Erythroblast (primary cell): ENCODE results near the gene KIN.
A peak's percentile ranks its signal among the peaks of the same experiment; 100 is the strongest.
"Not testable (repeated sequence)": the region's sequence is repeated elsewhere in the genome, so short reads cannot be mapped to it uniquely, and the experiment has no call there.

Source experiments
- DNase-seq, 2 experiments: peaks; one replicate each; lab custom pipeline; 2025; lab: John Stamatoyannopoulos, UW
- GATA1 ChIP-seq: IDR thresholded peaks from 2 replicates; pipeline ENCODE4 v1.6.1; 2011; ENCODE audit warnings: low read depth, mild to moderate bottlenecking, control low read depth, low read length, moderate library complexity
- POLR2A ChIP-seq: IDR thresholded peaks from 2 replicates; pipeline ENCODE4 v1.6.1; 2011; ENCODE audit warnings: mild to moderate bottlenecking, low read length

Gene KIN

DNA sequence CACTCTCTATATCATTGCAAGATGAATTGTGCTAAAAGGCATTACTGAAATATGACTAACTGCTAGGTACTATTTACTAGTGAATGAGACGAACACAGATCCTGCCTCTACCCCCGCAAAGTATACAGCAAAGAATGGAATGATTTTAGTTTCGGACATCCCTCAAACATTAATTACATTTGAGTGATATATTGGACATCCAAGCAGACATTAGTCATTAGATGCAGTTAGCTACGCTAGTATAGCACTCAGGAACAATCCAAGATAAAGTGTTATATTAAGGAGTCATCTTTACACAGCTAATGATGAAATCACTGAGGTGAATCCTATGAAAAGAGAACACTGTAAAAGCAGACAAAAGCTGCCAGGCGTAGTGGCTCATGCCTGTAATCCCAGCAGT lies 23.2 kb upstream of the KIN start:
- no peak for DNase-seq
- TF ChIP-seq POLR2A (no peak), GATA1 (no peak)

DNA sequence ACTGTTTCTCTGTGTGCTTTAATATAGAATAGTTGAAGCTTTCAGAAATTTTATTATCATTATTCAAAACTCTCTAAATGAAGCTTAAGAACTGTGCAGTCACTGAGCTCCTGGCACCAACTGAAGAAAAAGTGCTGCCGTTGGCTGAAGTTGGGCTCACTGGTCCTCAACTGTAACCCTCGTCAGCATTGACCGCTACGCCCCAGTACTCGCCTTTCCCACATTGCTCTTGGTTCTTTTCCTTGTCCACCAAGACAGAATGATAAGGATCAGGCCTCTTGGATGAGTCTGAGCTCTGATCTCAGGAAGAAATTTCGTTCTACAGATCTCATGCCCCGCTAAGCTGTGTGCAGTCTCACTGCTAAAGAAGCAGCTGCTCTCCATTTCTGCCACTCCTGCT lies 22.6 kb upstream of the KIN start:
- no peak for TF ChIP-seq POLR2A
- no peak for TF ChIP-seq GATA1
- no peak for DNase-seq

DNA sequence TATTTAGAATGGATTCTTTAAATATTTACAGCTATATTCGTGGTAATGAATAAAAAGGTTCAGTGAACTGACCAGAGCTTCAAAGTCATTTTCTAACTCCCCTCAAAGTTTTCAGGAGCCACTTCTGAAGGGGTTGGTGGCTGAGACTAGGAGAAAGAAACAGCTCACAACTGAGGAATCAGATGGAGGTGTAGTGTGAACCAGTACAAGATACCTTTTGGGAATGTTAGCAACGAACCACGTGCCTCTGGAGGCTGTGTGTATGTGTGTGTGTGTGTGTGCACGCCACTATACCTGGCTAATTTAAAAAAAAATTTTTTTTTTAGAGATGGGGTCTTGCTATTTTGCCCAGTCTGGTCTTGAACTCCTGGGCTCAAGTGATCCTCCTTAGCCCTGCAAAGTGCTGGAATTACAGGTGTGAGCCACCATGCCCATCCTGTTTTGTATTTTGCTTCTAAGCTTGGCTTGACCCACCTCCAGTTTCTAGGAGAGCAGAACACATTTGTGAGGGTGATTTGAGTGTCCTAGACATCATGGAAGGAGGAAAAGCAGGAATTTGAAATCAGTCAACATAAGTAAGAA lies 21.0 kb upstream of the KIN start:
- TF ChIP-seq POLR2A (no peak), GATA1 (no peak)
- no peak for DNase-seq

DNA sequence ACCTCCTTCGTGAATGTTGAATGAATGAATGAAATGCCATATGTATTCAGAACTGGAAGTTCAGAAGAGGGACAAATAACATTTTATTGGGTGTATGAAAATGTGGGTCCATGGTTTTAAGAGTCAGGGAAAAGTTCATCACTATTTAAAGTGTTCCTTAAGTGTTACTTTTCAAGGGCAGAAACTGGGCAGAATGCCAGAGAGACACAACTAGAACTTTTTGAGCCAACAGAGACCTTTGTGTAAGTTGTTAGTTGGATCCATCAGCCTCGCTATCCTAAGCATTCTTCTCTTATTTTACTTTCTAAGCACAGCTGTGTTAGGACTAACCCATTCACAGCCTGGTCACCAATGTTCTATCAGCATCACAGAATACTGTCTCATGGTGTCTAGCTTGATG lies 16.9 kb upstream of the KIN start:
- TF ChIP-seq POLR2A (no peak), GATA1 (no peak)
- DNase-seq: no peak

DNA sequence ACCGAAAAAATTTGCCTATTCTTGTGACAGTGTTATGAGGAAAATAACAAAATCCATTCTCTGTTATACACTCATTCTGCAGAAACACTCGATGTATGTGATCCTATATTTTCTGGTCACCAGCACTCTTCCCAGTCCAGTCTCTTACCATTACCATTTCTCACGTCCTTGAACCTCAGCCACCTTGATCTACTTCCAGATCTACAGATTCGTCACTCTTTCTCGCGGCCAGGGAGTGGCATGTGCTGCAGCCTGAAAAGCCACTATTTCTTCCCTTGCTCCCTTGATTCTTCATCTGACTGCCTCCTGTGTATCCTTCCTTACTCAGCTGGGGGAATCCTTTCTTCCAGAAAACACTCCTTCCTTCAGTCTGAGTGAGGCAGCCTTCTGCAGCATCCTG lies 16.4 kb upstream of the KIN start:
- DNase-seq: no peak
- TF ChIP-seq POLR2A (no peak), GATA1 (no peak)

DNA sequence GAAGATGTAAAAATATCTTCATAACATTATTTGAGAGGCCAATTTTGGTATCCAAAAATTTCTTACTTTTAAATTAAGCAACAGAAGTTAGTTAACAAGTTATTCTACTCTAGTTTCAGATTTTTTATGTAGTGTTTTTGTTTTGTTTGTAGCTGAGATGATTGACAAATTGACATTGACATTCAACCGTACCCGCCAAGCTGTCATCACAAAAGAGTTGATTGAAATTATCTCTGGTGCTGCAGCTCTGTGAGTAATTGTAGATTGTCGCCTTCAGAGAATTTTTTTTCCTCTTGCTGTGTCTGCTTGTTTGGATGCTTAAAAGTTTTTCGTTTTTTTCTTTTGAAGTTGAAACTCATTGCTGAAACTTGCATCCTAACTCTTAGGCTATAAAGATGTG lies 14.8 kb upstream of the KIN start:
- DNase-seq: no peak
- no peak for TF ChIP-seq POLR2A
- no peak for TF ChIP-seq GATA1

DNA sequence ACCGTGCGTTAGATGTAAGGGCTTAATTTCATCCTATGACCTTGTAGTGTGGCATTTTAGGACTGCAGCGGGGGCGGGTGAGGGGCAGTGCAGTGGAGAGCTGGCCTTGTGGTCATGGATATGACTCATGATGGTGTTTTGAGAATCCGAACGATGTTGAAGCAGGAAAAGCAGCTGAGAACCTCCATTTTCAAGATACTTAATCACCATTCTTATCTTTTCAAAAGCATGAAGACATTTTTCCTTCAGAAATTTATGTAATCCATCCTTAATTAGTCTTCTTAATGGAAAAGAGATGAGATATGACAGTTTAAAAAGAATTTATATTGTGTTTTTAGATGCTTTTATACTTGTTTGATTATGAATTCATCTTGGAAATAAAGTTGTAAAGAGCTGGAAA lies 9.8 kb upstream of the KIN start:
- TF ChIP-seq GATA1 (no peak), POLR2A (no peak)
- DNase-seq: peak; percentile 10 to 22

DNA sequence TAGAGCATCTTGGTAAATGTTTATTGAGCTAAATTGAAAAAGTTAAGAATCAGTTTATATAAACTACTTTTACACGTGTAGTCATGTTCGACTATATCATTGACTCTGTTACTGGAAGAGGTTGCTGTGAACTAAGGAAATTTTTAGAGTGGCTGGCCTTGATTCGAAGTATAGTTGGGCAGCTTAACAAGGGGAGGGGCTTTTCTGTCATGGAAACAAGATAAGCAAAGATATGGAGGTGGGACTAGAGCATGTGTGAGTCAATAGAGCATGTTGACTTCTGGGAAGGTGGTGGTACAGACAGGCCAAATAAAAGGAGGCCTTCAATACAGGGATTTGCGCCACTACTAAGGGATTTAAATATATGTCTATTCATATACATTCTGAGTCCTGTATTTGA lies 7.8 kb upstream of the KIN start:
- DNase-seq: peak; percentile 56 to 57
- TF ChIP-seq GATA1 (no peak), POLR2A (no peak)

DNA sequence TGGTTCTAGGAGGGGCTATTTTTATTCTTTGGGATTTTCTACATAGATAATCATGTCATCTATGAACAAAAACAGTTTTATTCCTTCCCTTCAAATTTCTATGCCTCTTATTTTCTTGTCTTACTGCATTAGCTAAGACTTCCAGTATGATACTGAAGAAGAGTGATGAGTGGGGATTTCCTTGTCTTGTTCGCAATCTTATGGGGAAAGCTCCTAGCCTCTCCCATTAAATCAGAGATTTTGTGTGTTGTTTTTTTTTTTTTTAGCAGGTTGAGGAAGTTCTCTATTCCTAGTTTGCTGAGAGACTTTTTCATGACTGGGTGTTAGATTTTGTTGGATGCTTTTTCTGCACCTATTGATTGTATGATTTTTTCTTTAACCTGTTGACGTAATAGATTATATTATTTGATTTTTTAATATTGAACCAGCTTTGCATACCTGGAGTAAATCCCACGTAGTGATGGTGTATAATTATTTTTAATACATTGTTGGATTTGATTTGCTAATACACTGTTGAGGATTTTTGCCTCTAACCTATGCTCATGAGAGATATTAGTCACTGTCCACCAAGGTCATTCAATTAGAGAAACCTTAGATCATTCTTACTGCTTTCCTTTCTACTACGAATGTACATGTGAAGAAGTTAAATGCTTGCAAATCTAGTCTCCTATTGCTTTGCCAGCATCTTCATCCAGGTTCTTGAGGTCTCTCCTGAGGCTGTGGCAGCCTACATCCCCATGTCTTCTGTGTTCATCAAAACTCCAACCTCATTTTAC lies 6.6 kb upstream of the KIN start:
- TF ChIP-seq POLR2A (no peak), GATA1 (no peak)
- no peak for DNase-seq

DNA sequence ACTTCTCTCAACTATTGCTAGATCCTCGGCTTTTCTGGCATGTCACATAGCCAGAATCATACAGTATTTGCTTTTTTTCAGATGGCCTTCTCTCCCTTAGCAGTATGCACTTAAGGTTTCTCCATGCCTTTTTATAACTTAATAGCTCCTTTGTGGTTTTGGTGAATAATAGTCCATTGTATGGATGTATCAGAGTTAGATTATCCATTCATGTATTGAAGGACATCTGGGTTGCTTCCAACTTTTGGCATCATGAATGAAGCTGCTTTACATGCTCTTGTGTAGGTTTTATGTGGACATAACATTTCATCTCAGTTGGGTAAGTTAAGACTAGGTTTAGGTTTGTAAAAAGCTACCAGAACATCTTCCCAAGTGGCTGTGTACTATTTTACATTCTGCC lies 4.7 kb upstream of the KIN start:
- TF ChIP-seq GATA1 (no peak), POLR2A (no peak)
- no peak for DNase-seq

DNA sequence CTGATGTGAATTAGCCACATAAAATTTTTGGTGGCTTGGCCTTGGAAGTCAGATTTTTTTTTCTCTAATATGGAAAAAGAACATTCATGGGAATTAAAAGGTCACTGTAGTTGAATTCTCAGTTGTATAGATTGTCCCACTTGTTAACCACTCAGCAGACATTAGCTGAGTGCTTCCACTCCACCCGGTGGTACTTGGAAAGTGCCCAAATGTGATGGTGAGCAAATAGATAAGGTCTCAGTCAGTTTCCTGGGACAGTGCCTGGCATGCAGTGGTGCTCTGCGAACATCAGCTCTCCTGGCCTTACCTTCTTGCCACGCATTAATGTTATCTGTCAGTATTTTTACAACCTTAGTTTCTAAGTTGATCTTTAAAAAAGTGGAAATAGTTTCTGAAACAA lies 1.6 kb upstream of the KIN start:
- TF ChIP-seq GATA1 (no peak), POLR2A (no peak)
- peak; percentile 72 to 81 for DNase-seq

DNA sequence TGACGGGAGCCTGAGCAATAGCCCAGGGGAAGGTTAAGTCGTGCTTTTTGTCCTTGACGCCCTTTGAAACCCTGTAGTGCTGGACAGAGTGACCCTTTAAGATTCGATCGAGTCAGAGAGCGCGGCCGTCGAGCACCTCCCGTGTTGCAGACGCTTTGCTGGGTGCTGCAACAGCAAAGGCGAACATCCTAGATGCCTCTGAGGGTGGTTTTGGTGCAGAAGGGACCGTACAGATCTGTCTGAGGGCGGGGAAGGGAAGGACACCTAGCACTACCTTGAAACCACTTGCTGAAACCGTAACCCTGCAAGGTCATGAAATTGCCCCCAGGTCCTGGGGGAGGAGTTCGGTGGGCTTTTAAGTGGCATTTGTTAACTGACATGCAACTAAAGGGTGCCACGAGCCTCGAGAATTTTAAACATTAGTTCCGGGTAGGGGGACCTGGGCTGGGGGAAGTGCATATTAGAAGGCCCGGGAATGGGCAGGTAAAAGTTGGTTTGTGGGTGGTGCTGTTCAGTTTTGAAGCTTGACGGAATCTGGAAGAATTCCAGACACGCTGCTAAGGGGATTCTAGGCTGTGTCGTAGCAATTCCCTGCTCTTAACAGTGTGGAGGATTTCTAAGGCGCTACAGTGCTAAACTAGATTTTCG lies 970 bp upstream of the KIN start:
- TF ChIP-seq POLR2A (no peak), GATA1 (no peak)
- DNase-seq: peak in 1 of 2 experiments; percentile 43

DNA sequence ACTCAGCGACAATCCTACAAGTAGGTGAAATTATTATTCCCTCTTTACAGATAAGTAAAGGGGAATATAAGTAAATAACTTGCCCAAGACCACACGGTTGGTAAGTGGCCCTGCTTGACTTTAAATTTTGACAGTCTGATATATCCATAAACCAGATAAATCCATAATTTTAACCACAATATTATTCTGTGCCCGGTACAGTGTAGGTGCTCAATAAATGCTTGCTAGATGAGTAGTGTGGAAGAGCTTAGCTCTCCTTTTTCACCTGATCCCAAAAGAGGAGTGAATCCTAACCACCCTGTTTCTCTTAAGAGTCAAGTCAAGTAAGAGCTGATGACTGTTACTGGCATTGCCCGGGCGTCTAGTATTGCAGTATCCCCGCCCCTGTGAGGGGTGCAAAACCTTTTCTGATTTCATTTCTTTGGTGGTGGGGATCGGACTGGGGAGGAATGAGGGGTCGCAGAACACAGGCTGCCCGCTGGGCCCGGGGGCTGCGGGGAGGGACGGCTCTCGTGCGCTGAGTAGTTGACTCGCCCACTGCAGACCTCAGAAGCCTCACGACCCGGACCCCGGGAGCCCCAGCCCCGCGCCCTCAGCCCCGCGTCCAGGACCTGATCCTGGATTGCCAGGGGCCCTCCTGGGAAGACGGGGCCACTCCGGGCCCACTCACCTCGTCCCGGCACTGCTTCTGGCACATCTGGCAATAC lies 490 bp downstream of the KIN start:
- DNase-seq: peak; percentile 40 to 62
- TF ChIP-seq GATA1 (no peak), POLR2A (no peak)

DNA sequence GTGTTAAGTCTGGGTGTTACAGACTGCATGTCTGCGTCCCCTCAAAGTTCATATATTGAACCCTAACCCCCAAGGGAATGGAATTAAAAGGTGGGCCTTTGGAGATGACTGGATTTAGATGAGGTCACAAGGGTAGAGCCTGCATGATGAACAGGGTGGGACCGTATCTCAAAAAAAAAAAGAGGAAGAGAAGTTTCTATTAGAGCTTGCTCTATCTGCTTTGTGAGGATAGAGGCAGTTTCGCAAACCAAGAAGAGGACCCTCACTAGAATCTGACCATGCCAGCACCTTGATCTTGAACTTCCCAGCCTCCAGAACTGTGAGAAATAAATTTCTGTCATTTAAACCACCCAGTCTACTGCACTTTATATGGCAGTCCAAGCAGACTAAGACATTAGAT lies 1.4 kb downstream of the KIN start:
- no peak for TF ChIP-seq POLR2A
- no peak for TF ChIP-seq GATA1
- DNase-seq: peak in 1 of 2 experiments; percentile 4

DNA sequence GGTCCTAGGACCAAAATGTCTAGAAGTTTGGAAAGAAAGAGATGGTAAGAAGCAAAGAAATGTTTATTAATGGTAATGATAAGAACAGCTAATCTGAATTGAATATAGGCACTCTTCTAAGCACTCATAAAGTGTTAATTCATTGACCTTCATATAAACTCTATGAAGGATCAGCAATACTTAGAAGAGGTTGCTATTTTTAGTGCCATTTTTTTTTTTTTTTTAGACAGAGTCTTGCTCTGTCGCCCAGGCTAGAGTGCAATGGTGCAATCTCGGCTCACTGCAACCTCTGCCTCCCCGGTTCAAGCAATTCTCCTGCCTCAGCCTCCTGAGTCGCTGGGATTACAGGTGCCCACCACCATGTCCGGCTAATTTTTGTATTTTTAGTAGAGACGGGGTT lies 5.6 kb downstream of the KIN start:
- not testable (repeated sequence) for DNase-seq
